ENCODE data around the gene FOXP1. TPM values are rescaled to one million over a fixed set of nuclear protein-coding genes. Genes with fewer than 3 reads are reported as not detected.

Gene FOXP1
- total and polyA plus RNA-seq, 8 donors = 13.4 to 74.1 (median 44.1) TPM

GRCh38 chr3:71384837-71385716 is 198.5 kb downstream of the FOXP1 start:
- no peak for DNase-seq
- Histone ChIP-seq H3K4me1 (peaks cover 5 to 9% (median 6%) of the 10 kb centered on the region in 3 donors), H3K27me3 (no peaks in the 10 kb centered on the region), H3K4me3 (no peak overlapping the region), H3K36me3 (no peaks in the 10 kb centered on the region), H3K9me3 (no peaks in the 10 kb centered on the region), H3K27ac (no peak overlapping the region)
- no peak for TF ChIP-seq CTCF (IDR thresholded peaks at IDR 0.05)
- no peak for ATAC-seq
- intact Hi-C loops (cut with DNase I) = no loop called here
- WGBS, 2 donors = 83% methylated on average over 7 of the region's 7 CpGs
- FAIRE-seq = no peak

- intact Hi-C loops (cut with DNase I) = no loop called here
- ATAC-seq (no peak), FAIRE-seq (no peak), DNase-seq (no peak)
- Histone ChIP-seq H3K9me3 (no peaks in the 10 kb centered on the region), H3K4me1 (peaks cover 2% of the 10 kb centered on the region in 3 donors), H3K27ac (no peak overlapping the region), H3K4me3 (no peak overlapping the region), H3K27me3 (no peaks in the 10 kb centered on the region), H3K36me3 (no peaks in the 10 kb centered on the region)
- 64 to 65% methylated on average over 3 of the region's 3 CpGs for WGBS, 2 donors
- no peak for TF ChIP-seq CTCF (IDR thresholded peaks at IDR 0.05)
These were observed 199.1 kb downstream of the FOXP1 start for GRCh38 chr3:71384388-71384787.

- FAIRE-seq = no peak
- Histone ChIP-seq H3K27me3 (no peaks in the 10 kb centered on the region), H3K9me3 (no peaks in the 10 kb centered on the region), H3K27ac (no peak overlapping the region), H3K4me1 (no peaks in the 10 kb centered on the region), H3K4me3 (no peak overlapping the region), H3K36me3 (no peaks in the 10 kb centered on the region)
- ATAC-seq = peak in 1 of 4 donors; percentile 18
- TF ChIP-seq CTCF (IDR thresholded peaks at IDR 0.05) = no peak
- DNase-seq = no peak
- WGBS, 2 donors = 82 to 91% methylated on average over 3 of the region's 3 CpGs
- intact Hi-C loops (cut with DNase I) = no loop called here
These were observed 203.4 kb downstream of the FOXP1 start for GRCh38 chr3:71380096-71380495.

- no peak overlapping the region for H3K27ac ChIP-seq
- FAIRE-seq = no peak
These were observed 205.0 kb downstream of the FOXP1 start for GRCh38 chr3:71378509-71378908.

More at GRCh38 chr3:71378509-71378908, 205.0 kb downstream of the FOXP1 start:
- WGBS, 2 donors = 97 to 100% methylated on average over 1 of the region's 1 CpG
- no peak for TF ChIP-seq CTCF (IDR thresholded peaks at IDR 0.05)
- Histone ChIP-seq H3K4me1 (no peaks in the 10 kb centered on the region), H3K36me3 (no peaks in the 10 kb centered on the region), H3K9me3 (no peaks in the 10 kb centered on the region), H3K27me3 (no peaks in the 10 kb centered on the region), H3K4me3 (no peak overlapping the region)
- ATAC-seq = no peak
- DNase-seq = no peak
- intact Hi-C loops (cut with DNase I) = no loop called here
